ENCODE data around the gene SNED1.
"Not testable (repeated sequence)": the region's sequence is repeated elsewhere in the genome, so short reads cannot be mapped to it uniquely, and the experiment has no call there.

Gene SNED1

GRCh38 chr2:240972636-240973521, 25.5 kb upstream of the SNED1 start:
- DNase-seq (ENCODE audit: low read depth in 2 of 2), result no peak

GRCh38 chr2:240974771-240975572, 23.4 kb upstream of the SNED1 start:
- no peak for DNase-seq (ENCODE audit: low read depth in 2 of 2)

DNA sequence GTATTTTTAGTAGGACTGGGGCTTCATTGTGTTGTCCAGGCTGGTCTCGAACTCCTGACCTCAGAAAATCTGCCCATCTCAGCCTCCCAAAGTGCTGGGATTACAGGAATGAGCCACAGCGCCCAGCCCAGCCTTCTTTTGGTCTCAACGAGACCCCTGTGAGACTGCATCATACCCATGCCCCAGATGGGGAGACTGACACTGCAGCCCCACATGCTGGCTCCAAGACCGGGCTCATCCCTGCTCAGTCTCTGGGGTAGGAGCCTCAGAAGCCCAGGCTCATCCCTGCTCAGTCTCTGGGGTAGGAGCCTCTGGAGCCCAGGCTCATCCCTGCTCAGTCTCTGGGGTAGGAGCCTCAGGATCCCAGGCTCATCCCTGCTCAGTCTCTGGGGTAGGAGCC, 22.5 kb upstream of the SNED1 start:
- DNase-seq (ENCODE audit: low read depth in 2 of 2), result not testable (repeated sequence)

DNA sequence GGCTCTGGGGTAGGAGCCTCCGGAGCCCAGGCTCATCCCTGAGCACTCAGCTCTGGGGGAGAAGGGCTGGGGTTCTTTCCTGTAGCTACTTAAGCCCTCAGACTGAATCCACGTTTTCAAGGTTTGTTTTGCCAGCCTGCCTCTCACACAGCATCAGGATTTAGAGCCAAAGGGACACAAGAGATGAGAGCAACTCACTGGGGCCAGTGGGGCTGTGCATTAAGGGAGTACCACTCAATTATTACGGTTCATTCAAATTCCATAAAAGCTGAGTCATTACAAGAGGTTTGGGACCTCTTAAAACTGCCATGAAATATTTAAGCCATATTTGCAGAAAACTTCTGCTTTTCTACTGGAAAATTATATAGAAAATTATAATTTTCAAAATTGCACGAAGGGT, 17.1 kb upstream of the SNED1 start:
- DNase-seq (ENCODE audit: low read depth in 2 of 2), result no peak

GRCh38 chr2:240981871-240982800, 16.3 kb upstream of the SNED1 start:
- DNase-seq (ENCODE audit: low read depth in 2 of 2), result no peak

- no peak for DNase-seq (ENCODE audit: low read depth in 2 of 2)
Measured at GRCh38 chr2:240982821-240983281, 15.6 kb upstream of the SNED1 start.

DNA sequence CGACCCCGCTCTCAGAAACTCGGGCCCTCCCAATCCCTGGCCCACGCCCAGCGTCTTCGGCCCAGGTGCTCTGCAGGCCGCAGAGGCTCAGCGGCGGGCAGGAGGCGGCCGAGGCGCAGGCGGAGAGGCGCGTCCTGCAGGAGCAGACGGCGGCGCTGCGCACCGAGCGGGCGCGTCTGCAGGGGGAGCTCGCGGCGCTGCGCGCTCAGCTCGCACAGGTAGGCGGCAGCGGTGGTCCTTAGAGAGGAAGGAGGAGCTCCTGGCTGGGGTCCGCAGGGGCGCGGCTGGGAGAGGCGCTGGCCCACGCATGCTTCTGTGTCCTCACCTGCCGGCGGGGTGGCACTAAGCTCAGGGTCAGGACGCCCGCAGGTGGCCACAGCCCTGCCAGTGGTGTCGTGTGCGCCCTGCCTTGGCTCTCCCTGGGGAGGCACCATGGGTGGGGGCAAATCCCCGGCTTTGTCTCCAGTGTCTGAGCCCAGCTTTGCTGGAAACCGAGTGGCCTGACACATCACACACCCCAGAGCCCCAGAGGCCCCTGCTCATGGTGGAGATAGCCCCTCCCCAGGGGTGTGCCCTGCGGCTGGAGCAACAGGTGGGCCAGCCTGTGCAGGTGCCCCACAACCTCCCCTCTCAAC, 14.9 kb upstream of the SNED1 start:
- peak in 1 of 2 donors; percentile 29 for DNase-seq (ENCODE audit: low read depth in 2 of 2)

DNA sequence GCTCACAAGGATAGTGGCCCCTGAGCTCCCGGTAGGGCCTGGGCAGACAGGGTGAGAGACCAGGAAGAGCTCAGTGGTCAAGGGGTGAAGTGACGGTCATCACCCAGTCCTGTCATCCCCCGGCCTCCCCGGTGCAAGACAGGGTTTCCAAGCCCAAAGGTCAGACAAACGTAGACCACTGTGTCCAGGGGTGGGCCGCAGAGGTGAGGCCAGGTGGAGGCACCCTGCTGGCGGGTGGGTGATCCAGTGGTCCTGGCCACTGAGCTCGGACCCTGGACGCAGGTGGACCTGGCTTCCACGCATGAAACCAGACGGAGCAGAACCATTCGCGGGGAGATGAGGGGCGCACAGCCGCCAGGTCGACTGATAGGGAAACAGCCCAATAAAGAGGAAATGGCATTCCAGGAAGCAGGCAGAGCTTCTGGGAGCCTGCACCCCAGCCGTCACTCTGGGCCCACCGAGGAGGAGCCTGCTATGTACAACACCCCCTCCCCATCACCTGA, 14.4 kb upstream of the SNED1 start:
- DNase-seq (ENCODE audit: low read depth in 2 of 2), result no peak

GRCh38 chr2:240985881-240986786, 12.3 kb upstream of the SNED1 start:
- no peak for DNase-seq (ENCODE audit: low read depth in 2 of 2)

- DNase-seq (ENCODE audit: low read depth in 2 of 2), result no peak
Measured at GRCh38 chr2:240986787-240987411, 11.5 kb upstream of the SNED1 start.

DNA sequence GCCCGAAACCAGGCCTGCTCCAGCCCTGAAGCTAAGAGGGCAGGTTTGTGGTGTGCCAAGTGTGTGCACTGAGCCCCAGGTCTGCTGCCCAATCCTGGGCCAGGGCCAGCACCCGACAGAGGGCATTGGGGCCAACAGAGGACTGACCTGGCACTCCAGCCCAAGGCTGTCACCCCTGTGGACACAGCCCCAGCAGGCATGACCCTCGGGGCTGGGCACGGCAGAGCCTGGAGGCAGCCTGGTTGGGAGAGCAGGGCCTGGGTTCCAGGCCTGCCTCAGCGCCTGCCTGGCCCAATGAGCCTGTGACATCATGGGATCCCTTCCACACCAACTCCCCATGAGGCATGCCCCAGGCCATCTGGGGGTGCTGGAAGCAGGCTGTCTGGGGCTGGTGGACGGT, 10.8 kb upstream of the SNED1 start:
- no peak for DNase-seq (ENCODE audit: low read depth in 2 of 2)

GRCh38 chr2:240988146-240988545, 10.3 kb upstream of the SNED1 start:
- DNase-seq (ENCODE audit: low read depth in 2 of 2), result no peak

- DNase-seq (ENCODE audit: low read depth in 2 of 2), result no peak
Measured at GRCh38 chr2:240988571-240989271, 9.7 kb upstream of the SNED1 start.

GRCh38 chr2:240989451-240990265, 8.8 kb upstream of the SNED1 start:
- DNase-seq (ENCODE audit: low read depth in 2 of 2), result no peak

GRCh38 chr2:240990266-240990529, 8.2 kb upstream of the SNED1 start:
- no peak for DNase-seq (ENCODE audit: low read depth in 2 of 2)

GRCh38 chr2:240990726-240991377, 7.6 kb upstream of the SNED1 start:
- DNase-seq (ENCODE audit: low read depth in 2 of 2), result no peak

DNA sequence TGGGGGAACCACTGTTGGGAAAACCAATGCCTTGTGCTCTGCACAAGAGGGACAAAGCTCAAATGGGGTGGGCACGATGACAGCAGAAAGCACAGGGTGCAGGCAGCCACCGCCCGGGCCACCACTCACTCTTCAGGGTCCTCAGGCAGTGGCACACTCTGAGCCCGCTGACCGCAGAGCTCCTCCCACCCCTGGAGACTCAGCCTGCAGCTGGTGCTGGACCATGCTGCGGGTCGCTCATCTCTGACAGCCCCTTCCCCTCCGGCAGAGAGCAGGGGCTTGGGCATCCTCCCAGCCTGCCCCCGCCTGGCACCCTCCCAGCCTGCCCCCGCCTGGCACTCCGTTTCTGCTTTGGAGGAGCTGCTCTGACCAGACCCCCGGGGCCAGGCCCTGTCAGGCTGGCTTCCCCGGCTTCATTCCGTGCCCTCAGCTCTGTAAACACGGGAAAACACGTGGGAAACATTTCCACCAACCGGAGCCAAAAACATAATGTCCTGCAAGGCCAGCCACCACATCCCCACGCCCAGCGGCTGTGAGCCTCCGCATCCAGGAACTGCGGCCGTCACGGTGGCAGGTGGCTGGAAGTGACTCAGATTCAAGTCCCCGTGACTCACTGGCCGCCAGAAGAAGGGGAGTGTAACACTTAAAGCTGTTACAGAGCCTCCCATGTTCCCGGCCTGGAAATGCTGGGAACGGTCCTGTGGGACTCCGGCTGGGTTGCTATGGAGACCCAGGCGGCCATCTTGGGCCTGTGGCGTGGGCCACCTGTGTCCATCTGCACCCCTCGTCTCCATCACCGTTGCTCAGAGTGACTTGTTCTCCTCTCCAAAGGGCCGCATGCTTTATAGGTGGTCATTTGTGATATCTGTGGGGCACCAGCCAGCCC, 6.8 kb upstream of the SNED1 start:
- DNase-seq (ENCODE audit: low read depth in 2 of 2), result no peak

All from stimulated activated CD8-positive, alpha-beta memory T cell treated with anti-CD3 and anti-CD28 coated beads, Interleukin-7, amount 100 ng/mL, for 4 hours (primary cell).